ENCODE data around the gene TRAPPC10. TPM values are rescaled to one million over a fixed set of nuclear protein-coding genes. Genes with fewer than 3 reads are reported as not detected.
"Not testable (repeated sequence)": the region's sequence is repeated elsewhere in the genome, so short reads cannot be mapped to it uniquely, and the experiment has no call there.

Gene TRAPPC10
- total and polyA plus RNA-seq, 2 experiments from 2014 or later, result 9.9 to 21.0 TPM

GRCh38 chr21:44113702-44114371 lies 101.7 kb downstream of the TRAPPC10 start:
- H2AFZ ChIP-seq; H3K36me3 ChIP-seq (ENCODE audit: low read depth); H3K27me3 ChIP-seq (replicated peaks; ENCODE audit: insufficient read depth); H3K27ac ChIP-seq; DNase-seq; H3K4me1 ChIP-seq (ENCODE audit: insufficient read depth); H3K9me3 ChIP-seq (ENCODE audit: low read depth); H3F3A ChIP-seq (ENCODE audit: insufficient read depth); in situ Hi-C loops (cut with MboI); H3K79me2 ChIP-seq (ENCODE audit: insufficient read depth); H3K4me2 ChIP-seq (ENCODE audit: unreplicated experiment); H4K20me1 ChIP-seq (ENCODE audit: insufficient read depth); H3K4me3 ChIP-seq; H3K9me2 ChIP-seq (ENCODE audit: insufficient read depth); H3K9ac ChIP-seq: not testable (repeated sequence)
- WGBS, 2 experiments (ENCODE audit: low coverage in 1 of 2, low lambda C conversion rate in 2 of 2, missing lambda C conversion rate in 2 of 2), result 80% methylated on average over 2 of the region's 33 CpGs; no CpG with 5 or more reads in 1 of the 2 experiments

DNA sequence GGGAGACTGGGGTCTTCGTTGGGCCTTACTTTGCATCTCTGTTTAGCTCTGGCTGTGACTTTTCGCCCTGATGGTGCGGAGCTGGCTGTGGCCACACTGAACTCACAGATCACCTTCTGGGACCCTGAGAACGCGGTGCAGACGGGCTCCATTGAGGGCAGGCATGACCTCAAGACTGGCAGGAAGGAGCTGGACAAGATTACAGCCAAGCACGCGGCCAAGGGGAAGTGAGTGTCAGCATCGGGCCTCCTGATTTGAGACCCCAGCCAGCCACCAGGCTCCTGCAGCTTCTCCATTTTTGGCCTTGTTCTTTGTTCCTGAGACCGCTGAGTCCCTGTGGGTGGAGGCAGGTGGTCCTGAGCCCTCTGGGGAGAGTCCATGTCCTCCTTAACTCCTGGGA lies 110.0 kb downstream of the TRAPPC10 start:
- H3K4me3 ChIP-seq; H3K36me3 ChIP-seq (ENCODE audit: low read depth); H3K9ac ChIP-seq; H3F3A ChIP-seq (ENCODE audit: insufficient read depth); DNase-seq; H2AFZ ChIP-seq; H3K4me1 ChIP-seq (ENCODE audit: insufficient read depth); H3K4me2 ChIP-seq (ENCODE audit: unreplicated experiment); H3K9me2 ChIP-seq (ENCODE audit: insufficient read depth); H3K79me2 ChIP-seq (ENCODE audit: insufficient read depth); H3K27ac ChIP-seq; in situ Hi-C loops (cut with MboI); H4K20me1 ChIP-seq (ENCODE audit: insufficient read depth); H3K27me3 ChIP-seq (replicated peaks; ENCODE audit: insufficient read depth); H3K9me3 ChIP-seq (ENCODE audit: low read depth): not testable (repeated sequence)
- WGBS, 2 experiments (ENCODE audit: low coverage in 1 of 2, low lambda C conversion rate in 2 of 2, missing lambda C conversion rate in 2 of 2), result no CpG with 5 or more reads among the region's 10 CpGs

DNA sequence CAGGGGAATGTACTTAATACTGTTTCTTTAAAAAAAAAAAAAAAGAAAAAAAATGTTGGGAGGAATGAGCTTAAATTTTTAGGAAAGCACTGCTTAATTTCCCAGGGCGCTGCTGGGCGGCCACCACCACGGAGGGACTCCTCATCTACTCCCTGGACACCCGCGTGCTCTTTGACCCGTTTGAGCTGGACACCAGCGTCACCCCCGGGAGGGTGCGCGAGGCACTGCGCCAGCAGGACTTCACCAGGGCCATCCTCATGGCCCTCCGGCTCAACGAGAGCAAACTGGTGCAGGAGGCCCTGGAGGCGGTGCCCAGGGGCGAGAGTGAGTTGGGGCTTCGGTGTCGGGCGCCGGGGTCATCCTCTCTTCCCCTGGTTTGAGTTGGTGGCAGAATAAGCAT lies 115.7 kb downstream of the TRAPPC10 start:
- H3K4me1 ChIP-seq (ENCODE audit: insufficient read depth); H3K4me3 ChIP-seq; H3K27ac ChIP-seq; H3F3A ChIP-seq (ENCODE audit: insufficient read depth); H3K27me3 ChIP-seq (replicated peaks; ENCODE audit: insufficient read depth); H3K36me3 ChIP-seq (ENCODE audit: low read depth); H4K20me1 ChIP-seq (ENCODE audit: insufficient read depth); H3K9ac ChIP-seq; H3K9me3 ChIP-seq (ENCODE audit: low read depth); in situ Hi-C loops (cut with MboI); H3K4me2 ChIP-seq (ENCODE audit: unreplicated experiment); DNase-seq; H2AFZ ChIP-seq; H3K79me2 ChIP-seq (ENCODE audit: insufficient read depth); H3K9me2 ChIP-seq (ENCODE audit: insufficient read depth): not testable (repeated sequence)
- 100% methylated on average over 2 of the region's 19 CpGs; no CpG with 5 or more reads in 1 of the 2 experiments for WGBS, 2 experiments (ENCODE audit: low coverage in 1 of 2, low lambda C conversion rate in 2 of 2, missing lambda C conversion rate in 2 of 2)

GRCh38 chr21:44133715-44134057 lies 121.6 kb downstream of the TRAPPC10 start:
- H3K9me2 ChIP-seq (ENCODE audit: insufficient read depth); H4K20me1 ChIP-seq (ENCODE audit: insufficient read depth); H3K27me3 ChIP-seq (replicated peaks; ENCODE audit: insufficient read depth); H3K36me3 ChIP-seq (ENCODE audit: low read depth); H3K27ac ChIP-seq; H3K9me3 ChIP-seq (ENCODE audit: low read depth); H3K4me2 ChIP-seq (ENCODE audit: unreplicated experiment); H3K79me2 ChIP-seq (ENCODE audit: insufficient read depth); H3F3A ChIP-seq (ENCODE audit: insufficient read depth); in situ Hi-C loops (cut with MboI); H3K4me1 ChIP-seq (ENCODE audit: insufficient read depth); H2AFZ ChIP-seq; DNase-seq: not testable (repeated sequence)
- Histone ChIP-seq H3K9ac (peak overlapping the region; percentile 38; the same call in 1 of the 2 replicates), H3K4me3 (peak overlapping the region; percentile 51; the same call in 1 of the 2 replicates)
- no CpG with 5 or more reads among the region's 35 CpGs for WGBS, 2 experiments (ENCODE audit: low coverage in 1 of 2, low lambda C conversion rate in 2 of 2, missing lambda C conversion rate in 2 of 2)

- H4K20me1 ChIP-seq (ENCODE audit: insufficient read depth); H3K27me3 ChIP-seq (replicated peaks; ENCODE audit: insufficient read depth); H3K4me1 ChIP-seq (ENCODE audit: insufficient read depth); H3F3A ChIP-seq (ENCODE audit: insufficient read depth); H3K36me3 ChIP-seq (ENCODE audit: low read depth); H3K27ac ChIP-seq; H3K9me2 ChIP-seq (ENCODE audit: insufficient read depth); H3K9ac ChIP-seq; H3K9me3 ChIP-seq (ENCODE audit: low read depth); H3K4me3 ChIP-seq; in situ Hi-C loops (cut with MboI); H3K79me2 ChIP-seq (ENCODE audit: insufficient read depth); H3K4me2 ChIP-seq (ENCODE audit: unreplicated experiment); DNase-seq; H2AFZ ChIP-seq: not testable (repeated sequence)
- no CpG with 5 or more reads among the region's 8 CpGs for WGBS, 2 experiments (ENCODE audit: low coverage in 1 of 2, low lambda C conversion rate in 2 of 2, missing lambda C conversion rate in 2 of 2)
These were observed 122.6 kb downstream of the TRAPPC10 start for GRCh38 chr21:44134732-44135131.

DNA sequence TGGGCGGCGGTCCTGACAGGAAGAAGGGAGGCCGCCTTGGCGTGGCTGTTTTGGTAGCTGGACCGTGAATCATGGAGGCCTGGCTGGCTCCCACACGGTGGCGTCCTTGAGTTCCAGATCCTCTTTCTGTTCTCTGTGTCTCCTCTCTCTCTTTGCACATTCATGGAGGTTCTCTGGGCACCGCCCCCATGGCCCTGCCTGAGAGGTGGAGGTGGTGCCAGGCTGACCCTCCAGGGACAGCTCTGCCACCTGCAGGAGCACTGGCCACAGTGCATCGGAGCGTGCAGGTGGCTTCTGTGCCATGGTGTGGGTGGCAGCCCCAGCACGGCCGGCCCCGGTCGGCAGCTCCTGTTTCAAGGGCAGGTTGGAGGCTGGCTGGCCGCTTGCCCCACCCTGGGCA lies 125.9 kb downstream of the TRAPPC10 start:
- H3K9me3 ChIP-seq (ENCODE audit: low read depth); DNase-seq; H2AFZ ChIP-seq; H3K4me2 ChIP-seq (ENCODE audit: unreplicated experiment); H3K79me2 ChIP-seq (ENCODE audit: insufficient read depth); H3K27me3 ChIP-seq (replicated peaks; ENCODE audit: insufficient read depth); H3K36me3 ChIP-seq (ENCODE audit: low read depth); in situ Hi-C loops (cut with MboI); H3K4me3 ChIP-seq; H3K4me1 ChIP-seq (ENCODE audit: insufficient read depth); H3K9me2 ChIP-seq (ENCODE audit: insufficient read depth); H3F3A ChIP-seq (ENCODE audit: insufficient read depth); H4K20me1 ChIP-seq (ENCODE audit: insufficient read depth); H3K27ac ChIP-seq; H3K9ac ChIP-seq: not testable (repeated sequence)
- WGBS, 2 experiments (ENCODE audit: low coverage in 1 of 2, low lambda C conversion rate in 2 of 2, missing lambda C conversion rate in 2 of 2), result no CpG with 5 or more reads among the region's 15 CpGs

DNA sequence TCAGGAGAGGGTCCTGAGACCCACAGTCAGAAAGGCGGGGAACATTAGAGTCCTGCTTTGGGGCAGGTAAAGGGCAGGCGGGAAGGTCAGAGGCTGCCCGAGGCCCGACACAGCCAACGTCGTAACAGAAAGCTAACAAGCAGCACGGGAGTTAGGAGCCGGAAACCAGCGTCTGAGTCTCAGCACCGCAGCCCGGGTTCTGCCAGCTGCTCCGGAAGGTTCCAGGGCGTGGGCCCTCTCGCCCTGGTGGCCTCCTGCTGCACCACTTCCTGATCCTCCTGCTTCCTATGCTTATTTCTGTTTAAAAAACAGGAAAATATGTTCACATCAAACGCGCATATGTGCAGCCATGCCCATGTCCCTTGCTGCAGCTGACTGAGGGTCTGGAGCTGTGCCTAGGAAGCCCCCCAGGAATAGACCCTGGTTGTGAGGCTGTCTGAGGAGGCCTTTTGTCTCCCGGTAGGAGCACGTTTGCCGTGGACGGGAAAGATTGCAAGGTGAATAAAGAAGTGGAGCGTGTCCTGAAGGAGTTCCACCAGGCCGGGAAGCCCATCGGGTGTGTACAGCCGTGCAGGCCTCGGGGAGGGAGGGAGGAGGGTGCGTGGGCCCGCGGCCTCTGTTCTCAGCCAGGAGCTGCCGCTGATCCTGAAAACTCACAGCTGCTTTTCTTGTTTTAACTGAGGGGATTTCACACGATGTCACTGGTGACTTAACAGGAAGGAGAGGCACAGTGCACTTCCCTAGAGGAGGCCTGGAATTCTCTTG lies 127.9 kb downstream of the TRAPPC10 start:
- DNase-seq, result not testable (repeated sequence)

More for the DNA sequence above, 127.9 kb downstream of the TRAPPC10 start:
- WGBS, 2 experiments (ENCODE audit: low coverage in 1 of 2, low lambda C conversion rate in 2 of 2, missing lambda C conversion rate in 2 of 2), result 84 to 100% methylated on average over 1 to 7 of the region's 30 CpGs
- H3K4me1 ChIP-seq (ENCODE audit: insufficient read depth); H3K4me3 ChIP-seq; H3K36me3 ChIP-seq (ENCODE audit: low read depth); H3K9ac ChIP-seq; H3K27ac ChIP-seq; H3F3A ChIP-seq (ENCODE audit: insufficient read depth); H4K20me1 ChIP-seq (ENCODE audit: insufficient read depth); H3K9me3 ChIP-seq (ENCODE audit: low read depth); H2AFZ ChIP-seq; H3K9me2 ChIP-seq (ENCODE audit: insufficient read depth); H3K27me3 ChIP-seq (replicated peaks; ENCODE audit: insufficient read depth); H3K79me2 ChIP-seq (ENCODE audit: insufficient read depth); in situ Hi-C loops (cut with MboI); H3K4me2 ChIP-seq (ENCODE audit: unreplicated experiment): not testable (repeated sequence)

Data from GM23248 (cell line).